C4-2B (cell line): ENCODE results near the gene LRRC25.
"Not testable (repeated sequence)": the region's sequence is repeated elsewhere in the genome, so short reads cannot be mapped to it uniquely, and the experiment has no call there.

ENCODE experiments used
- H3K27ac ChIP-seq: fragments of 450-650 bp; 2 replicates; pipeline ENCODE4 v1.5.1; 2017
- ZFX ChIP-seq: fragments of 450-650 bp; IDR thresholded peaks from 2 replicates; pipeline ENCODE4 v1.6.1; 2017
- TF ChIP-seq, protein P1 (sequence below): fragments of 450-650 bp; conservative IDR thresholded peaks from 2 replicates; pipeline ENCODE4 v1.5.1; 2017; ENCODE audit warnings: mild to moderate bottlenecking

The LRRC25 gene

GRCh38 chr19:18349524-18350128 is 47.8 kb downstream of the LRRC25 start:
- no peak overlapping the region; the same call in 1 of the 2 replicates for H3K27ac ChIP-seq
- TF ChIP-seq, protein P1, sequence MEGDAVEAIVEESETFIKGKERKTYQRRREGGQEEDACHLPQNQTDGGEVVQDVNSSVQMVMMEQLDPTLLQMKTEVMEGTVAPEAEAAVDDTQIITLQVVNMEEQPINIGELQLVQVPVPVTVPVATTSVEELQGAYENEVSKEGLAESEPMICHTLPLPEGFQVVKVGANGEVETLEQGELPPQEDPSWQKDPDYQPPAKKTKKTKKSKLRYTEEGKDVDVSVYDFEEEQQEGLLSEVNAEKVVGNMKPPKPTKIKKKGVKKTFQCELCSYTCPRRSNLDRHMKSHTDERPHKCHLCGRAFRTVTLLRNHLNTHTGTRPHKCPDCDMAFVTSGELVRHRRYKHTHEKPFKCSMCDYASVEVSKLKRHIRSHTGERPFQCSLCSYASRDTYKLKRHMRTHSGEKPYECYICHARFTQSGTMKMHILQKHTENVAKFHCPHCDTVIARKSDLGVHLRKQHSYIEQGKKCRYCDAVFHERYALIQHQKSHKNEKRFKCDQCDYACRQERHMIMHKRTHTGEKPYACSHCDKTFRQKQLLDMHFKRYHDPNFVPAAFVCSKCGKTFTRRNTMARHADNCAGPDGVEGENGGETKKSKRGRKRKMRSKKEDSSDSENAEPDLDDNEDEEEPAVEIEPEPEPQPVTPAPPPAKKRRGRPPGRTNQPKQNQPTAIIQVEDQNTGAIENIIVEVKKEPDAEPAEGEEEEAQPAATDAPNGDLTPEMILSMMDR: peak; percentile 91
- TF ChIP-seq ZFX: no peak

DNA sequence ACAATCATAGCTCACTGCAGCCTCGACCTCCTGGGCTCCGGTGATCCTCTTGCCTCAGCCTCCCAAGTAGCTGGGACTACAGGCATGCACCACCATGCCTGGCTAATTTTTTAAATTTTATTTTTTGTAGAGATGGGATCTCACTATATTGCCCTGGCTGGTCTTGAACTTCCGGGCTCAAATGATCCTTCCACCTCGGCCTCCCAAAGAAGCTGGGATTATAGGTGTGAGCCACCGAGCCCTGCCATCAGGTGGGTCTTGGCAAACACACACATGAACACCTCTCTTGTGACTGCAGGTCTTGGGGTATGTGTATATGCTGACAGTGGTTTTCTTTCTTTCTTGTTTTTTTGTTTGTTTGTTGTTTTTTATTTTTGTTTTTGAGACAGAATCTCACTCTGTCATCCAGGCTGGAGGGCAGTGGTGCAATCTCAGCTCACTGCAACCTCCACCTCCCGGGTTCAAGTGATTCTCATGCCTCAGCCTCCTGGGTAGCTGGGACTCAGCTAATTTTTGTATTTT is 48.5 kb downstream of the LRRC25 start:
- H3K27ac ChIP-seq: not testable (repeated sequence)

GRCh38 chr19:18348171-18348570 is 49.3 kb downstream of the LRRC25 start:
- TF ChIP-seq, protein P1: no peak
- TF ChIP-seq ZFX: no peak
- no peak overlapping the region for H3K27ac ChIP-seq

GRCh38 chr19:18346091-18346490 is 51.3 kb downstream of the LRRC25 start:
- no peak for TF ChIP-seq ZFX
- TF ChIP-seq, protein P1: no peak
- H3K27ac ChIP-seq: no peak overlapping the region

DNA sequence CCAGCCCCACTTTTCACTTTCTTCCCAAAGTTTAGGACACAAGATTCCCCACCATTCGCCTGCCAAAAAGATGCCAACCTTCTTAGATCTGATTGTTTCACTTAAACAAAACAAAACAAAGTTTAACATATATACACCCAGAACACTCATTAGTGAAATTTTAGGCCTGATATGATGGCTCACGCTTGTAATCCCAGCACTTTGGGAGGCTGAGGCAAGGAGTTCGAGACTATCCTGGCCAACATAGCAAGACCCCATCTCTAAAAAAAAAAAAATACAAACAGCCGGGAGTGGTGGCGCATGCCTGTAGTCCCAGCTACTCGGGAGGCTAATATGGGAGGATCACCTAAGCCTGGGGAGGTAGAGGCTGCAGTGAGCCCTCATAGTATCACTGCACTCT is 52.1 kb downstream of the LRRC25 start:
- H3K27ac ChIP-seq: no peak overlapping the region

DNA sequence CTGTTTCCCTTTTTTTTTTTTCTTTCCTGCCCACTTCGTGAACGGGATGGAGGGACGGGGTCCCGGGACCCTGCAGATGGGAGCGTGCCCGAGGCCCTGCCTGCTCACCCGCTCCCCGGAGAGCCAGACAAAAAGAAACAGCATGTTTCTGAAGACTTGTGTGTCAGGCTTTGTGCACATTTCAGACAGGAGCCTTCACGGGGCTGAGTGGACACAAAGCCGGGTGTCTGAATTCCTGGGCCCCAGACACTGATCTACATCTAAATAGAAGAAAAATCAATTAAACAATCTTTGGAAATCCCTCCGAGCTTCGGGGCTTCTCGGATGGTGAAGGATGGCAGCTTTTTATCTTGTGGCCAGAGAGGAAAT is 52.9 kb downstream of the LRRC25 start:
- TF ChIP-seq, protein P1: no peak
- no peak for TF ChIP-seq ZFX
- H3K27ac ChIP-seq: no peak overlapping the region

More for the DNA sequence above, 52.1 kb downstream of the LRRC25 start:
- TF ChIP-seq, protein P1: no peak
- TF ChIP-seq ZFX: no peak

DNA sequence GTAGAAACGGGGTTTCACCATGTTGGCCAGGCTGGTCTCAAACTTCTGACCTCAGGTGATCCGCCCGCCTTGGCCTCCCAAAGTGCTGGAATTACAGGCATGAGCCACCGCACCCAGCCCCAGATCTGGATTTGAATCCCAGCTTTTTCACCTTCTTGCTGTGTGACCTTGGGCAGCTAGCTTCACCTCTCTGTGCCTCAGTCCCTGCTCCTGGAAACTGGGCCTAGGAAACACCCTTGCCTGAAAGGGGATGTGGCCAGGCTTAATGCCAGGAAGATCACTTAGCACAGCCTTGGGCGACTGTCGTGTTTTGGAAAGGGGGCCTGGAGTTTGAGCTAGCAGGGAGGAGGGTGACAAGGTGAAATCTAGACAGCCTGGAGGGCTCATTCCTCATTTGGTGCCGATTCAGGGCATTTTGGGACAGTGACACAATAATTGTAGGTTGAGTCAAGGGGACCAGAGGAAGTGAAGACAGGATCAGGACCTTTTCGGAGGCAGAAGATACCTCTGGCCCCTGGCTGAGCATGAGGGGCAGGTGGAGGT is 55.3 kb downstream of the LRRC25 start:
- no peak for TF ChIP-seq ZFX
- TF ChIP-seq, protein P1: no peak
- H3K27ac ChIP-seq: no peak overlapping the region; the same call in 1 of the 2 replicates
